GM18505 (cell line): ENCODE measurements around the gene LIMA1.
"Not testable (repeated sequence)": the region's sequence is repeated elsewhere in the genome, so short reads cannot be mapped to it uniquely, and the experiment has no call there.

Experiments
- ATAC-seq: cut with Tn5 transposase; IDR thresholded peaks from one replicate; pipeline ENCODE4 v1.9.1; 2021; ENCODE audit not compliant: unreplicated experiment
- POLR2A ChIP-seq: IDR thresholded peaks from 4 replicates; pipeline ENCODE4 v1.6.1; 2011; ENCODE audit warnings: borderline replicate concordance; ENCODE audit not compliant: insufficient read depth, insufficient read length; ENCODE audit errors: extremely low read depth

The LIMA1 gene

GRCh38 chr12:50157259-50157658 lies 126.1 kb downstream of the LIMA1 start:
- TF ChIP-seq POLR2A = no peak
- no peak for ATAC-seq

GRCh38 chr12:50156641-50157040 lies 126.7 kb downstream of the LIMA1 start:
- ATAC-seq = no peak
- TF ChIP-seq POLR2A = no peak

- not testable (repeated sequence) for ATAC-seq
Observed at GRCh38 chr12:50154947-50155346, 128.4 kb downstream of the LIMA1 start.

- TF ChIP-seq POLR2A = no peak
- no peak for ATAC-seq
Observed at GRCh38 chr12:50151047-50151687, 132.2 kb downstream of the LIMA1 start.

- no peak for TF ChIP-seq POLR2A
- no peak for ATAC-seq
Observed at GRCh38 chr12:50149311-50149710, 134.0 kb downstream of the LIMA1 start.

- ATAC-seq = not testable (repeated sequence)
Observed at GRCh38 chr12:50148011-50148410, 135.3 kb downstream of the LIMA1 start.

- ATAC-seq = no peak
- TF ChIP-seq POLR2A = no peak
Observed at GRCh38 chr12:50147281-50147680, 136.0 kb downstream of the LIMA1 start.

- no peak for ATAC-seq
- TF ChIP-seq POLR2A = no peak
Observed at GRCh38 chr12:50145439-50145838, 137.9 kb downstream of the LIMA1 start.

- ATAC-seq = no peak
- no peak for TF ChIP-seq POLR2A
Observed at GRCh38 chr12:50142993-50143392, 140.3 kb downstream of the LIMA1 start.

- no peak for TF ChIP-seq POLR2A
Observed at GRCh38 chr12:50132505-50133135, 150.7 kb downstream of the LIMA1 start.

GRCh38 chr12:50129290-50129689 lies 154.0 kb downstream of the LIMA1 start:
- ATAC-seq = no peak
- TF ChIP-seq POLR2A = no peak

More at GRCh38 chr12:50132505-50133135, 150.7 kb downstream of the LIMA1 start:
- no peak for ATAC-seq

- TF ChIP-seq POLR2A = no peak
- ATAC-seq = no peak
Observed at GRCh38 chr12:50127546-50127945, 155.8 kb downstream of the LIMA1 start.
